SHP77 treated with DMSO at 0.1 percent for 48 hours (cell line): ENCODE results near the gene LSS.
"Not testable (repeated sequence)": the region's sequence is repeated elsewhere in the genome, so short reads cannot be mapped to it uniquely, and the experiment has no call there.

Experiments
- DNase-seq: peaks from one replicate; lab custom pipeline; 2025; lab: John Stamatoyannopoulos, UW

The LSS gene

DNA sequence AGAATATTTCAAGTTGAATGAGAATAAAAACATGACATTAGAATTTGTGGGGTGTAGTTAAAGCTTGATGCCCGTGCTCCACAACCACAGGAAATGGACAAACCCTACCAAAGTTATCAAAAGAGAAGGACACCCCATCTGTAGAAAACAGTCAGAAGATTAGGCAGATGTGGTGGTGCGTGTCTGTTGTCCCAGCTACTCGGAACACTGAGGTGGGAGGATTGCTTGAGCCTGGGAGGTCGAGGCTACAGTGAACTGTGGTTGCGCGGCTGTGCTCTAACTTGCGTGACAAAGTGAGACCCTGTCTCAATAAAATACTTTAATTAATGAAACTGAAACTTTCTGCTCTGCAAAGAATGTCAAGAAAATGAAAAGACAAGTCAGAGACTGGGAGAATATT is 42.9 kb downstream of the LSS start:
- no peak for DNase-seq

DNA sequence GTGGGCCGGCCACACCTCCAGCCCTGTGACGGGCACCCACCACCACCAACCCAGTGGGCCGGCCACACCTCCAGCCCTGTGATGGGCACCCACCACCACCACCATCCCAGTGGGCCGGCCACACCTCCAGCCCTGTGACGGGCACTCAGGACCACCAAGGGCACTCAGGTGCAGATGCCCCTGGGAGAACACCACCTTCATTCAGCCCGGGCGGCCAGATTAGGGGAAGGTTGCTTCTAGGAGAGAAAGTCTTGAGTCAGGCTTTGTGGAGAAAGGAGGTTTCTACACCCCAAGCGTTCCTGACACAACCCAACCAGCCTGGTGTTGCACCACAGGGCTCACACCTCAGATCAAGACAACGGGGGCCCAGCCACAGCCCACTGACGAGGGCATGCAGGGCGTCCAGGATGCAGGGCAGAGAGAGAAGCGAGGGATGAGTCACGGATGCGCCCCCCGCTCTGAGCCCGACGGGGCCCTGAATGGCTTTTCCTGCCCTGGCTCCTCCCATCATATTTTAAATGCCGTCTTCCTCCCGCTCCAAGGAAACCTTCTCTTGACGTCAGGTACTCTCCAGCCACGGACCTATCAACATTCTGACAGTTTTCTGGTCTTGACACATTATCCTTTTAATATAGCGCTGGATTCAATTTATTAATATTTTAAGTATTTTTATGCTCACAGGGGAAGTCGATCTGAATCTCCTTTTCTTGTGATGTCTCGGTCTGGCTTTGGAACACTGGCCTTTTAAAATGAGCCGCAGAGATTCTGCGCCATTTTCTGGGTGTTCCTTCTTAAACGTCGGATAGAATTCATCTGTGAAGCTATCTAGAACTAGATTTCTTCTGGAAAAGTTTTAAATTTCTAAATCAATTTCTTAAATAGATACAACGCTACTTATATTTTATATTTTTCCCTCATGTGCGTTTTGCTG is 43.7 kb downstream of the LSS start:
- DNase-seq = peak; percentile 66

DNA sequence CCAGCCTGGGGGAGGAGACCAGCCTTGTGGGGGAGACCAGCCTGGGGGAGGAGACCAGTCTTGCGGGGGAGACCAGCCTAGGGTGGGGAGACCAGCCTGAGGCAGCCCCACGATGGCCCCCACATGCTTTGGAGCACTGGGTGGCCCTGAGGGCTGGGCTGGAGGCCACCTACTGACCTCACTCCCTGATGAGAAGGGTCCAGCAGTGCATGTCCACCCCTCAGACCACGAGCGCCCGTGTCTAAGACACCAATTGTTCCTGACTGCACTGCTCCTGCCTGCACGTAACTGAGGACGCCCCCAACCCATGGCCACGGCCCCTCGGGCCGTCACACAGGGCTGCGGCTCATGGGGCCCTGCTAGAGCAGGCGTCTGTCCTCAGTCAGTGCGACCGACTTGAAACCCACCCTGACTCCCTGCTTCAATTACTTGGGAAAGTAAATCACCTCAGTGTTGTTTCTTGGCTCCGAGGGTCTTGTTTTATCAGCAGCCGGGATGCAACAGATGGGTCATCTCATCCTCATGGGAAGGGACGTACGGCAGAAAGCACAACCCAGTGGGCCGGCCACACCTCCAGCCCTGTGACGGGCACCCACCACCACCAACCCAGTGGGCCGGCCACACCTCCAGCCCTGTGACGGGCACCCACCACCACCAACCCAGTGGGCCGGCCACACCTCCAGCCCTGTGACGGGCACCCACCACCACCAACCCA is 44.5 kb downstream of the LSS start, which contains the start of gene SPATC1L:
TSS of gene SPATC1L (minus strand) at position 550 of the 715 bp plus-strand sequence. CDS start 1,643 bp downstream, outside the sequence.
- DNase-seq = peak; percentile 18

DNA sequence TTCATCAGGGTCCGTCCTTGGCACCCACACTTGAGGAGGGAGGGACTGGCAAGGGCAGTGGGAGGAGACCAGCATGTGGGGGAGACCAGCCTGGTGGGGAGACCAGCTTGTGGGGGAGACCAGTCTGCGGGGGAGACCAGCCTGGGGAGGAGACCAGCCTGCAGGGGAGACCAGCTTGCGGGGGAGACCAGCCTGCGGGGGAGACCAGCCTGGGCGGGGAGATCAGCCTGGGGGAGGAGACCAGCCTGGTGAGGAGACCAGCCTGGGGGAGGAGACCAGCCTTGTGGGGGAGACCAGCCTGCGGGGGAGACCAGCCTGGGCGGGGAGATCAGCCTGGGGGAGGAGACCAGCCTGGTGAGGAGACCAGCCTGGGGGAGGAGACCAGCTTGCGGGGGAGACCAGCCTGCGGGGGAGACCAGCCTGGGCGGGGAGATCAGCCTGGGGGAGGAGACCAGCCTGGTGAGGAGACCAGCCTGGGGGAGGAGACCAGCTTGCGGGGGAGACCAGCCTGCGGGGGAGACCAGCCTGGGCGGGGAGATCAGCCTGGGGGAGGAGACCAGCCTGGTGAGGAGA is 45.2 kb downstream of the LSS start:
- not testable (repeated sequence) for DNase-seq

DNA sequence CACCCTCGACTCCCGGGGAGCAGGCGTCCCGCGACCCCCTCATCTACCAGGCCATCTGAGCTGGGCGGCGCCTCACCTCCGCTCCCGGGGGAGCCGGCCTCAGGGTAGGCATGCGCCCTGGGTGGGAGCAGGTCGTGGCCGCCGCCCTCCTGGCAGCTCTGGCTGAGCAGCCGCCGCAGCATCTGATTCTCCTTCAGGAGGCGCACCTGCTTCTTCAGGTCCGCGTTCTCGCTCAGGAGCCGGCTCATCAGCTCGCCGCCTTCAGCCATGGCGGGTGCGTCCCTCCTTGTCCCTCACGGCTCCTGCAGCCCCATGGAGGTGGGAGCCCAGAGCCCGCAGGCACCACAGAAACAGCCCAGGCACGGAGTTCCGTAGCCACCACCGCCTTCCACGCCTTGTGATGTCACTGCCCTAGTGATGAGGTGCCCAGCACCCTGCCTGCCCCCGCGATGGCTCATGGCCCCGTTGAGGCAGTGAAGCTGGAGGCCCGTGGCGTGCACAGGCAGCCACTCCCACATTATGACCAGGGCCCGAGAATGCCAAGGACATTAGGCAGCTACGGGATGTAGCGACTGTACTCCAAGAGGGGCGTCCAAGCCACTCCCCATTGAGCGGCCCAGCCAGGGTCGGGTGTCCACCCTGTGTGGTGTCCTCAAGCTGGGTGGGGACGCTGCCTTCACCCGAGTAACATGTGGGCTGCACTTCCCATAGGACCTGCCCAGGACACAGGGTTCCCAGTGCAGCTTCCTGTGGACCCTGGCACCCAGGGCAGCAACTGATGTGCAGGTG is 45.8 kb downstream of the LSS start:
- no peak for DNase-seq

DNA sequence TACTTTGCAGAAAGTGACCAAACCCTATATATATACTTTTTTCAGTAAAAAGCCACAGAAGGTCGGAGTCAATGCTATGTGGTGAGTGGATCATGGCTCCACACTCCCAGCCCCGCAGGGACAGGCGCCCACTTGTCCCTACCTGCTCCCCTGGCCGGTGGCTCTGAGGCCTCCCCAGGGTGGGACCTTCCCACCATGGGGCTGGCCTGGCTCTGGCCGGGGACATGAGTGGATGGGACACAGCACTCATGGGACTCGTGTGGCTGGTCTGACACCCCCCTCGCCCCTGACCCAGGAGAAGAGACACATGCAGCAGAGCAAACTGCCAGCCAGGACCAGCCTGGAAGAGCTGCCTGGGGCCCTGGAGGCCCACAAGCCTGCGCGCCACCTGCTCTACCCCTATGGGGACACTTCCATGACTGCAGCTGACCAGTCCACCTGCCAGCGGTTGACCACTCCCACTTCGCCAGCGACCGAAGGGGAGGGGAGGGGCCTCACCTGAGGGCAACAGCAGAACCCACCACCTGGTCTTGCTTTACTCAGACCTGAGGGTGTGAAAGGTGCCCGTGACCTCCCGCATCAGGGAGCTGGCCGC is 46.5 kb downstream of the LSS start:
- no peak for DNase-seq

DNA sequence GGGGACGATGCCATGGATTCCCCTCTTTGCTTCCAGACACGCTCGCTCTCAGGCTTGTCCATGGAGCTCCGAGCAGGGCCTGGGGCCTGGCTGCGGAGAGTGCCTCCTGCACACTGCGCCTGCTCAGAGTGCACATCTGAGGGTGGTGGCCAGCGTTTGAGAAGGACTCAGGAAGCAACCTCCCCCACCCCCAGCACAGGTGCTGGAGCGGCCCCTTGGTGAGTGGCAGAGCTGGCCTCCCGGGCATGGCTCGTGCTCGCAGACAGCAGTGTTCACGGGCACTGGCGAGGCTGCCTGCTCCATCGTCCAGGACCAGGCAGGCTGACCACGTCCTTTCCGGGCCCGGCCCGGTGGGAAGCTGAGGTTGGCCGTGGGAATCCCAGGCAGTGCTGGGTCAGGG is 47.1 kb downstream of the LSS start:
- DNase-seq = no peak

DNA sequence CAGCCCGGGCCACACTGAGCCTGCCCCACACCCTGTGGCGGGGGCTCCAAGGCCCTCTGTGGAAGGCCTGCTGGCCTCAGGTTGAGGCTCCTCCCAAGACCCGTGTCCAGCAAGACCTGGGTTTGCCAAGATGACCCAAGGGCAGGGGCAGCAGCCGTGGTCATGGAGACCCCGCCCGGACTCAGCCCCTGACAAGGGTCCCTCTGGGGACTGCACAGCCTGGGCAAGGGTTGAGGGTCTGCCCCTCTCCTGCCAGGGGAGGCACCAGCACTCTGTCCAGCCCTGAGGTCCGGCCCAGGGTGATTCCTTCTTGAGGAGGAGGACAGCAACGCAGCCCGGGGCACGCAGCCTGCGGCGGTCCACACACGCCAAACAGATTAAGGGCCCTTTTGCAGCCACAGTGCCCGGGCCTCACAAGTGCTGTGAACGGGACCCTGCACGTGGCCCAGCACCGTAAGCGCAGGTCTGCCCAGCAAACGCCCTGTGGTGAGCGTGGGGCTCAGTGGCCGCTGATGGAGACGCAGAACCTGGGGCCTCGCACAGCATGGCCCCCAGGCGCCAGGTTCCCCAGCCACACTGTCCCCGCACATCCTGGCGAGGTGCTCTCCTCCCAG is 47.7 kb downstream of the LSS start:
- no peak for DNase-seq

DNA sequence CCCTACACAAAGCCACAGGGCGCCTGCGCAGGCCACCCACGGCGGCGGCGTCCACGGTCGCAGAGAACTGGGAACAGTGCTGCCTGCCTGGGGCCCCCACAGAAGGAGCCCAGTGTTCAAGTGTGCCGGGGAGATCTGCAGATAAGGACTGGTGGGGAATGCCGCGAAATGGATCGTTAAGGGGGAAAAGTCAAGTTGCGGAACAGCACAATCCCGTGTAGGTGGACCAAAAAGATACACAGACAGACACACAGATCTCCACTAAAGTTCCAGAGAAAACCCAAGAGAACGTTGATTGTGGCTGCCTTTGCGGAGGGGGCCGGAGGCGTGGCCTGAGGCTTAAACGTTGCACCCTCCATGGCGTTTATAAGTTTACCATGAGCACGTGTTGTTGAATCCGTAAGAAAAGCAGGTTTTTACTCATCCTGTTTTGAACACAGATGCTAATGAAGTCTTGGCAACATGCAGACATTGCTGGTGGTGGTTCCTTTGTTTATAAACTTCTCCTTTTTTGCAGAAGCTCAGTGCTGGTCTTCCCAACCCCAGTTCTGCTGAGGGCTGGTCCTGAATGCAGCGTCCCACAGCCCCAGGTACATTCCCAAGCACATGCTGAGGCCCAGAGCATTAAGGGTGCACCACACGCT is 48.4 kb downstream of the LSS start:
- DNase-seq = no peak

DNA sequence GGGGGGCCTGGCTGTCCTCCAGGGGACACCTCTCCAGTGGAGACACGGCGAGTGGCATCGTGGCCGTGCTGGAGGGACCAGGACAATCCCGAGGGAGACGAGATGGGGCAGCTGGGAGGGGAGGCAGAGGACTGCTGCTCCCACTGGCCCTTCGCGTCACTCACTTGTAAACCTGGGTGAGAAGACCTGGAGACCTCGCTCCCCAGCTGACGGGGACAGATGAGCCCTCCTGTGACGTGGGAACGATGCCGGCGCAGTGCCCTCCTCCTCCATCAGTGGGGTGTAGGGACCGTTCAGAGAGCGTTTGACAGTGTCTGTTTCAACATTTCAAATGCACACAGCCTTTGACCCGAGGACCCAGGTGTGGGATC is 48.9 kb downstream of the LSS start:
- no peak for DNase-seq

DNA sequence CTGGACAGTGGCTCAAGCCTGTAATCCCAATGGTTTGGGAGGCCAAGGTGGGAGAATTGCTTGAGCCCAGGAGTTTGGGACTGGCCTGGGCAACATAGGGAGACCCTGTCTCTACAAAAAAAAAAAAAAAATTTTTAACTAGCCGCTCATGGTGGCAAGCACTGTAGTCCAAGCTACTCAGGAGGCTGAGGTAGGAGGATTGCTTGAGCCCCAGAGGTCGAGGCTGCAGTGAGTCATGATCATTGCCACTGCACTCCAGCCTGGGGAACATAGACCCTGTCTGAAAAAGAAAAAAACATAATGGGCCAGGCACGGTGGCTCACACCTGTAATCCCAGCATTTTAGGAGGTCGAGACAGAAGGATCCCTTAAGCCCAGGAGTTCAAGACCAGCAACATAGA is 49.6 kb downstream of the LSS start:
- DNase-seq = no peak

DNA sequence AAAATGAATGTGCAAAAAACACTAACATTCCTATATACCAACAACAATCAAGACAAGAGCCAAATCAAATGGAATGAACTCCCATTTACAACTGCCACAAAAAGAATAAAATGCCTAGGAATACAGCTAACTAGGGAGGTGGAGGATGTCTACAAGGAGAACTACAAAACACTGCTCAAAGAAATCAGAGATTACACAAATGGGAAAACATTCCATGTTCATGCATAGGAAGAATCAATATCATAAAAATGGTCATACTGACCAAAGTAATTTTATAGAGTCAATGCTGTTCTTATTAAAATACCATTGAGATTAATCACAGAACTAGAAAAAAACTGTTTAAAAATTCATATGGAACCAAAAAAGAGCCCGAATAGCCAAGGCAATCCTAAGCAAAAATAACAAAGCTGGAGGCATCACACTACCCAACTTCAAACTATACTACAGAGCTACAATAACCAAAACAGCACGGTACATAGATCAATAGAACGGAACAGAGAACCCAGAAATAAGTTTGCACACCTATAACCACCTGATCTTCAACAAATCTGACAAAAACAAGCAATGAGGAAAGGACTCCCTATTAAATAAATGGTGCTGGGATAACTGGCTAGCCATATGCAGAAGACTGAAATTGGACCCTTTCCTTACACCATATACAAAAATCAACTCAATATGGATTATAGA is 52.0 kb downstream of the LSS start:
- not testable (repeated sequence) for DNase-seq

DNA sequence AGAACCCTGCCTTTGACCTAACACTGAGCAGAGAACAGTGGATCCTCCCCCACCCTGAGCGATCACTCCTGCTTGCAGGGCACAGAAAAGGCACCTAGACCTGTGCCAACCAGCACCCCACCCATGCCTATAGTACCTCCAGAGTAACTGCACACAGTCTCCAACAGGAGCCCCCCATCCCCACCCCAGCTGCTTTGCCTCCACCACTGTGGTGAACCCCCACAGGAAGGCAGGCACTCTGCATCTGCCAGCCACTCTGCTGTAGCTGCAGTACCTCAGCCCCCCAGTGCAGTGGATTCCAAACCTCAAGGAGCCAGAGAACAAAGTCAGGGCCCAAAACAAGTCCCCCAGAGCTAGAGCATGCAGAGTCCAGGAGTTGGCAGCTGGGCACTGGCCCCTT is 55.0 kb downstream of the LSS start:
- DNase-seq = no peak

DNA sequence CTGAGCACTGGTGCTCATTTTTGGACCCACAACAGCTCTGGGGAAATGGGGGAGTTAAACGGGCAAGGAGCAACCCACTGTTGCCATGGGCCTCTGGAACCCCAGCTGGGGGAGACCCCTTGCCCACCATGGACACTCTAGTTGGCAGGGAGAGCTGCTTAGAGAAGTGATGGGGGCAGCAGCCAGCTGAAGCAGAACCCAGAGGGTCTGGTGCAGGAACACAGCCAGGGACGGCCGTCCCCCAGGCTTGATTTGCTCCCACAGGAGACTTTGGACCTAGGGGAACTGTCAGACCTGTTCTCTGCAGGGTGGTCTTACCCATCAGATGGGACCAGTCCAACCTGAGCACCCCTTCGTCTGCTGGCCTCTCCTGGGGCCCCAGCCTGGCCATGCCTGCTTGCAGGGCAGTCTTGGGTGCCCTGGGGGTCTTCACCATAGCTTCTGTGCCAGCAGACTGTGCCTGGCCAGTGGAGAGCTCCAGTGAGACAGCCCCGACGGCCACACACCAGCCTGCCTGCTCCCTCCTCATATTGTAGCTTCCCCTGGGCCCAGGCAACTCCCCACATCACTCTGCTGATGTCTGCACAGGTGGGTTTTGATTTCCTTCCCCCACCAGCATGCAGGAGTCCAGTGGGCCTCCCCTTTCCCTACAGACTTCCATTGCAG is 55.6 kb downstream of the LSS start:
- no peak for DNase-seq

DNA sequence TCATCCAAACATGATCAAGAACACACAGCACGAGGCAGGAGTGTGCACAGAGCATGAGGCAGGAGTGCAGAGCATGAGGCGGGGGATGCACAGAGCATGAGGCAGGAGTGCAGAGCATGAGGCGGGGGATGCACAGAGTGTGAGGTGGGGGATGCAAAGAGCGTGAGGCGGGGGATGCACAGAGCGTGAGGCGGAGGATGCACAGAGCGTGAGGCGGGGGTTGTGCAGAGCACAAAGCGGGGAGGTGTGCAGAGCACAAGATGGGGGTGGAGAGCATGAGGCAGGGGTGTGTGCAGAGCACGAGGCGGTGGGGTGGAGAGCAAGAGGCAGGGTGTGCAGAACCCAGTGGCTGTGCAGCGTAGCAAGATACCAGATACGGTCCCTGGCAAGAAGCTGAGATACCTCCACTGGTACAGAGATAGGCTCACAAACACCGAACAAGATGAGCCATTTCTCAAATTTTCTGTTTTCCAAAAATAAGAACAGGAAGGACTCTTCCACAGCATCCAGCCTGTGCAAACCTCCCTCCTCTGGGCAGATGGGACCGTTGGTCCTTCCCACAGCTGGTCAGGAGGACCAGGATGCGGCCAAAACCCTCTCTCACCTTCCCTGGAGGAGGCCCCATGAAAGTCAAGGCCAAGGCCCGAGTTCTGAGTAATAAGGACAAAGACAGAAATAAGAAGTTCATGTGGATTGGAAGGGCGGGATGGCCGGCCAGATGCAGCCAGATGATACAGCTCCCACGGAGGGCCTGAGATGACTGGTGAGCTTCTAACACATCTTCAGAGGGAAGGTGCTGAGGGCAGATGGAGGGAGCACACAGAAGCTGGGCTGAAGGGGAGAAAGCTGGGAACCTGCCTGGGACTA is 56.3 kb downstream of the LSS start:
- no peak for DNase-seq

DNA sequence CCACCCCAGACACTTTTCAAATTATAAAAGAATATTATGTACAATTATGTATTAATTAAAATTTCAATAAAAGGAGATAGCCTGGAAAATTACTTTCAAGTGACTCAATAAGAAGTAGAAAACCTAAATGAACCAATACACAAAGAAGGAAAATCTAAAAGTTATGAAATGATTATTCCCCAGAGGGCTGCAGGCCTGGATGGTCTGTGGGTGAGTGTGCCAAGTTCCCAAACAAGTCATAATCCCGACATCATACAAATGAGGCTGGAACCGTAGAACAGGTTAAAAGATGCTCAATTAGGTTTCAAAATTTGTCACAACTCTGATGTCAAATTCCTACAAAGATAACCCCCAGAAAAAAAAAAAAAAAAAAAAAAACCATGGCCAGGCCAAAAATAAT is 57.0 kb downstream of the LSS start:
- DNase-seq = no peak

DNA sequence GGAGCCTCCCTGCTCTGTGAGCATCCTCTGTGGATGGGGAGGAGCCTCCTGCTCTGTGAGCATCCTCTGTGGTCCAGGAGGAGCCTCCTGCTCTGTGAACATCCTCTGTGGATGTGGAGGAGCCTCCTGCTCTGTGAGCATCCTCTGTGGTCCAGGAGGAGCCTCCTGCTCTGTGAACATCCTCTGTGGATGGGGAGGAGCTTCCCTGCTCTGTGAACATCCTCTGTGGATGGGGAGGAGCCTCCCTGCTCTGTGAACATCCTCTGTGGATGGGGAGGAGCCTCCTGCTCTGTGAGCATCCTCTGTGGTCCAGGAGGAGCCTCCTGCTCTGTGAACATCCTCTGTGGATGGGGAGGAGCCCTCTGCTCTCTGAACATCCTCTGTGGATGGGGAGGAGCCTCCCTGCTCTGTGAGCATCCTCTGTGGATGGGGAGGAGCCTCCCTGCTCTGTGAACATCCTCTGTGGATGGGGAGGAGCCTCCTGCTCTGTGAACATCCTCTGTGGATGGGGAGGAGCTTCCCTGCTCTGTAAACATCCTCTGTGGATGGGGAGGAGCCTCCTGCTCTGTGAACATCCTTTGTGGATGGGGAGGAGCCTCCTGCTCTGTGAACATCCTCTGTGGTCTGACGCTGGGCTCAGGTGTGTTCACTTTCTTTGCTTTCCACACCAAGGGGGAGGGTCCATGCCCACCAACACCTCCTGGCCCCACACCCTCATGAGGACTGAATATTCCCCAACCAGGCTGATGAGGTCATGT is 58.0 kb downstream of the LSS start:
- DNase-seq = not testable (repeated sequence)
